Measurements from ENCODE around the gene FAM156B.
"Not testable (repeated sequence)": the region's sequence is repeated elsewhere in the genome, so short reads cannot be mapped to it uniquely, and the experiment has no call there.

DNA sequence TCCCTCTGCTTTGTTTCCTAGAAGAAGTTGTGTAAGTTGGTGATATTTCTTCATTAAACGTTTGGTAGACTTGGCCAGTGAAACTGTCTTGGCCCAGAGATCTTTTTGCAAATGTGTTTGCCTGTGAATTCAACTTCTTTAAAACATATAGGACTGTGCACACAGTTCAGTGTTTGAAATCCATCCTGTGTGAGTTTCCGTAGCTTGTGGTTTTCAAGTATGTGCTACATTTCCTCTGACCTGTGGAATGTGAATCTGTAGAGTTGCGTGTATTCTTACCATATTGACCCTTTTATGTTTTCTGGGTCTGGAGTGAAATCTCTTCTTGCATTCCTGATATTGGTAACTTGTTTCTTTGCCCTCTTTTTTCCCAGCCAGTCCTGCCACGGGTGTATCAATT is 8.9 kb downstream of the FAM156B start:
- not testable (repeated sequence) for TF ChIP-seq EZH2 (IDR thresholded peaks at IDR 0.05; ENCODE audit: borderline replicate concordance, low read depth, low read length); ZNF274 (IDR thresholded peaks at IDR 0.05; ENCODE audit: borderline replicate concordance, low read depth, low read length); MAFK (IDR thresholded peaks at IDR 0.05; ENCODE audit: low read length); CTCF (IDR thresholded peaks at IDR 0.05 in 2 of 3, conservative IDR thresholded peaks at IDR 0.05 in 1 of 3; ENCODE audit: insufficient read depth in 2 of 3, low read depth in 1 of 3, low read length in 3 of 3); JUNB (CRISPR knock-in tag; conservative IDR thresholded peaks at IDR 0.05)
